Measurements from ENCODE around the gene GADL1.

The GADL1 gene, protein sequence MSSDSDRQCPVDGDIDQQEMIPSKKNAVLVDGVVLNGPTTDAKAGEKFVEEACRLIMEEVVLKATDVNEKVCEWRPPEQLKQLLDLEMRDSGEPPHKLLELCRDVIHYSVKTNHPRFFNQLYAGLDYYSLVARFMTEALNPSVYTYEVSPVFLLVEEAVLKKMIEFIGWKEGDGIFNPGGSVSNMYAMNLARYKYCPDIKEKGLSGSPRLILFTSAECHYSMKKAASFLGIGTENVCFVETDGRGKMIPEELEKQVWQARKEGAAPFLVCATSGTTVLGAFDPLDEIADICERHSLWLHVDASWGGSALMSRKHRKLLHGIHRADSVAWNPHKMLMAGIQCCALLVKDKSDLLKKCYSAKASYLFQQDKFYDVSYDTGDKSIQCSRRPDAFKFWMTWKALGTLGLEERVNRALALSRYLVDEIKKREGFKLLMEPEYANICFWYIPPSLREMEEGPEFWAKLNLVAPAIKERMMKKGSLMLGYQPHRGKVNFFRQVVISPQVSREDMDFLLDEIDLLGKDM

DNA sequence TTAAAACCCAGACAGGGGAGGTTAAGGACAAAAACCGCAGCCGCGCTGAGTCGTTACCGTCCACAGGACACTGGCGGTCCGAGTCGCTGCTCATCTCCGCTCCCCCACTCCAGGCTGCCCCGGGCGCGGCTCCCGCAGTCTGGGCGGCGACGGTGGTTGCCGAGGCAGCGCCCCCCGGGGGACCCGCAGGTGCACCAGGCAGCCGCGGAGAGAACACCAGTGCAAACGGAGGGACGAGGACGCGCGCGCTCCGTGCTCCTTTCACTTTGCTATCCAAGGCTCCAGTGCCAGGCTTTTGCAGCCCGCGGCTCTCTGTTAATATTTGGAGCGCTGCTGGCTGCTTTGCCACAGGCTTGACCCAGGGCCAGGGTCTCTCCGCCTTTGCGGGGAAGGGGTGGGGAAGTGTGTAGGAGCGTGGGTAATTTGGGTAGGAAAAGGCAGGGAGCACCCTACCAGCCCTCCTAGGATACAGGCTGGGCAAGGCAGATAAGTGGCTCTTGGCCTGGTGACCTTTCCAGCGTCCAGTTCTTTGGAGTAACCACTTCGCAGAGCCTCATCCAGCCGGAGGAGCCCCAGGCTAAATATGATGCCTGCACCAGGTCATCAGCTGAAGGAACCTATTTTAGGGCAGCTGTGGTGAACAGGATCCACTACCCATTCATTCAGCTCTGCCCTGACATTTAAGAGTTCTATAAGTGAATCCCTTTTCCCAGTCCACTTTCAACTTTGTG, at the start of gene GADL1:
GADL1 (minus strand) TSS at position 141 of the 731 bp plus-strand sequence; CDS start at position 94, 47 bp downstream.
- peak; percentile 28 for DNase-seq (ENCODE audit: low read depth)

- no peak for DNase-seq (ENCODE audit: low read depth)
Observed at GRCh38 chr3:30944124-30944523, 49.7 kb upstream of the GADL1 start.

DNA sequence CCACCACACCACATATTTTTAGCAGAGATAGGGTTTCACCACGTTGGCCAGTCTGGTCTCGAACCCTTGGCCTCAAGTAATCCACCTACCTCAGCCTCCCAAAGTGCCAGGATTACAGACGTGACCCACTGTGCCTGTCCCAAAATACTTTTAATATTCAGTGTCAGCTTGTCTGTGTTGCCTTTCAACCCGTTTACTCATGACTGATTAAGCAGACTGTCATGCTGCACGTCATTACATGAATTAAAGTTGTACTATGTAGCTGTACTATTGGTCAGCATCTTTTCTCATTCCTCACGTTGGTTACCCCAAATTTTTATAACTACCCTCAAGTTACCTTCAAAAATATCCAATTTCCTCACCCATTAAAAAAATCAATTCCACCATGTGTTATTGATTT, 48.7 kb upstream of the GADL1 start:
- no peak for DNase-seq (ENCODE audit: low read depth)

DNA sequence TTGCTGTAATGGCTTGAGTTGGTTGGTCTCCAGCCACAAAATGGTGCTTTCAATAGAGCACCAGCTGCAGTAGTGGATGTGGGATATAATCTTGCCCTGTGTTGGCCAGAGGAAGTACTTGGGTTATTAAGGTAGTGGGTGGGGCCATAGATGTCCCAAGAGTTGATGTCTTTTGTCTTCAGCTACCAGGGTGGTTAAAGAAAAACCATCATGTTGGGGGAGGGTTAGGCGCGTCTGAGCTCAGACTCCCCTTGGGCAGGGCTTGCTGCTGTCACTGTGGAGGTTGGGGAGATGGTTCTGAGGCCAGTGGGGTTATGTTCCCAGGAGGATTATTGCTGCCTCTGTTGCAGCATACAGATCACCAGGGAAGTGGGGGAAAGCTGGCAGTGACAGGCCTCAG, 46.9 kb upstream of the GADL1 start:
- no peak for DNase-seq (ENCODE audit: low read depth)

GRCh38 chr3:30940740-30941139, 46.3 kb upstream of the GADL1 start:
- no peak for DNase-seq (ENCODE audit: low read depth)

DNA sequence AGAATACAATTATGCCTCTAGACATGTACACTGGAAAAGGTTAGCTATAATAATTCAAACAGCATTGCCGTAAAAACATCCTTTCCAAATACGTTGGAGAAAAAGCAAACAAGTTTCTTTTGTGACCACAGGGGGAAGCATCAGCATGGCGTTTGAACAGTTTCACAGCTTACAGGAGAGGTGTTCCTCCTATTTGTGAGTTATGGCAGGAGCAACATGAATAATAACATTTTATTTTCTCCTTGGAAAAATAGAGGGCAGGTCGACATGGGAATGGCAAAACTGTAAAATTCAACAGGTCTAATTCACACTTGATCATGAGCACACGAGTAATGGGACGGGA, 39.7 kb upstream of the GADL1 start:
- peak; percentile 55 for DNase-seq (ENCODE audit: low read depth)

DNA sequence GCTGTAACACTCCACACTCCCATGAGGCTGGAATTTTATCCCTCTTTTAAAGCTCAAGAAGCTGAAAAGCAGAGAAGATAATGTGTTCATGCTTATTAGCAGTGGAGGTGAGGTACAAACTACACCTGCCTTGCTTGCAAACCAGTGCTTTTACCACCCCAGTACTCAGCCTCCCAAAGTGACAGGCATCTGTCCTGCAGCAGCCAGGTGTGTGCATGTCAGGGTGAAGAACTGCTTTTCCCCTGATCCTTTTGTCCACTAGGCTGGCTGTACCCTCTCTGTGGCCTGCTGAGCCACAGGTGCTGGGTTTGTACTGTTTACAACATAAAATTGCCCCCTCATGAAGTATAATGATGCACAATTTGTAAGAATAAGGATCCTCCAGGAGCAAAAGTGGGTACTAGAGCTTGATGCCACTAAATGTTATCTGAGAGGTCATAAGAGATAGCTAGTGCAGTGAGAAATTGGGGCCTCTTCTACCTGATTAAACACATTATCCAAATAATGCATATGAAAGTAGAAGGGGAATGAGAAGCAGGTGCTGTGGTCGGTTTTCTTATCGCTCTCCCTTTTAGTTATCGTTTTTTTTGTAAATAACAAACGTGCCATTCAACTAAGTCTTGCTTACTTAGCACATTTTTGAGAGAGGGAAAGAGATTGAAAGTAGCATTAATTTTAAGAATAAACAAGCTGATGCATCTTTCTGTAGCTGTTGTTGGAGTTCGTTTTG, 39.2 kb upstream of the GADL1 start:
- DNase-seq (ENCODE audit: low read depth) = no peak

DNA sequence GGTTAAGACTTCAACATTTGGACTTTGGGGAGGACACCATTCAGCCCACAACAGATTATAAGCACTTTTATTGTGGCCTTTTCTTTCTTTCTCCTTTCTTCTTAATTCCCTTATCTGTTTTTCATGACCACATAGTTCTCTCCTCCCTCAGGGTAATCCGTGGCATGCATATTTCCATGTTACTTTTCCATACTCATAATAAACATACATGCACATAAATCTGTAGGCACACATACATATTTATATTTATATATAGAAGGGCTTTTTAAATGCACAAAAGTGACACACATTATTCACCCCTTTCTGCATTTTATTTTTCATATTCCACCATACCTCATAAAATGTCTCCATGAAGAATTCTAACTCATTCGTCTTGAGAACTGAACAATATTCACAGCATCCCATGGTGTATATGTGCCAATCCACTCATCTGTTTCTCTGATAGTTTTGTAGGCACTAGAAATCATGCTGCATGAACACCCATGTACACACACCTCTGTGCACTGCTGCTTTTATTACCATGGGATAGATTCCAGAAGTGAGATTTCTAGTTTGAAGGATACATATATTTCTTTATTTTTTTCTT, 38.1 kb upstream of the GADL1 start:
- no peak for DNase-seq (ENCODE audit: low read depth)

DNA sequence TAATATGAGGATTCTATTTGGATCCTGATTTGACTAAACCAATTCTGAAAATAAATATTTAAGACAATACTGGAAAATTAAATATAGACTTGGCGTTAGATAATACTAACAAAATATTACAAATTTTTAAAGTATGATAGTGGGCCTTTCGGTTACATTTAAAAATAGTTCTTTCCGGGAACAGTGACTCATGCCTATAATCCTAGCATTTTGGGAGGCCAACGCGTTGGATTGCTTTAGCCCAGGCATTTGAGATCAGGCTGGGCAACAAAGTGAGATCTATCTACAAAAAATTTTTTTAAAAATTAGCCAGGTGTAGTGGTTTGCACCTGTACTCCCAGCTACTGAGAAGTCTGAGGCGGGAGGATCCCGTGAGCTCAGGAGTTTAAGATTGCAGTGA, 30.3 kb upstream of the GADL1 start:
- DNase-seq (ENCODE audit: low read depth) = peak; percentile 37

- no peak for DNase-seq (ENCODE audit: low read depth)
Observed at GRCh38 chr3:30919564-30919963, 25.1 kb upstream of the GADL1 start.

DNA sequence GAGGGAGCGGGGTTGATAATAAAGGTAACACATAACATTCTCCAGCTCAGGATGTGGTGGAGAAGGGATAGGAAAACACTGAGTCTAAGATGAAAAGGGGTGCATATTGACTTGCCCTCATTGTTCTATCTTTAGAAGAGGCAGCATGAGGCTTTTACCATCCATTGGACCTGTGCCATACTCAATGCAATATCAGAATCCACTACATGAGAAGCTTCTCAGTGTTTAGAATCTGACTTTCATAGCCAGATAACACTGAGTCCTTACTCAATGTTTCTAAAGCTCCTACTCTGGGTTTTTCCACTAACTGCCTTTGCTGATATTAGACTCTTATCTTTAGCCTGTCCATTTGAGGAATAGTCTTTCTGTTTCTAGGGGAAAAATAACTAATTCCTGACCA, 24.3 kb upstream of the GADL1 start:
- DNase-seq (ENCODE audit: low read depth) = no peak

GRCh38 chr3:30915782-30916181, 21.3 kb upstream of the GADL1 start:
- DNase-seq (ENCODE audit: low read depth) = no peak

GRCh38 chr3:30914696-30915095, 20.2 kb upstream of the GADL1 start:
- DNase-seq (ENCODE audit: low read depth) = no peak

DNA sequence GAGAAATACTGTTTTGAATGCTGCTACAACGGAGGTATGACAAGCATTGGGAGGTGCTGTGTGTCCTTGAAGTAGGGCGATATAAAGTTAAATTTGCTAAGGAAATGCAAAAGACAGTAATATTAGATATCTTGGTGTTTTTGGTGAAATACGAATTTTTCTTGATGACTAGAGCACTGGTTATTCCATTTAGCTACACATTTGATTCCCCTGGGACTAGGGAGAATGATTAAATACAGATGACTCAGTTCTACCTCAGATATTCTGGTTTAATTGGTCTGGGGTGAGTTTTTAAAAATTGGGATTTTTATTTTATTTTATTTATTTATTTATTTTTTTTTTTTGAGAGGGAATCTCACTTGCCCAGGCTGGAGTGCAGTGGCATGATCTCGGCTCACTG, 18.7 kb upstream of the GADL1 start:
- DNase-seq (ENCODE audit: low read depth) = no peak

DNA sequence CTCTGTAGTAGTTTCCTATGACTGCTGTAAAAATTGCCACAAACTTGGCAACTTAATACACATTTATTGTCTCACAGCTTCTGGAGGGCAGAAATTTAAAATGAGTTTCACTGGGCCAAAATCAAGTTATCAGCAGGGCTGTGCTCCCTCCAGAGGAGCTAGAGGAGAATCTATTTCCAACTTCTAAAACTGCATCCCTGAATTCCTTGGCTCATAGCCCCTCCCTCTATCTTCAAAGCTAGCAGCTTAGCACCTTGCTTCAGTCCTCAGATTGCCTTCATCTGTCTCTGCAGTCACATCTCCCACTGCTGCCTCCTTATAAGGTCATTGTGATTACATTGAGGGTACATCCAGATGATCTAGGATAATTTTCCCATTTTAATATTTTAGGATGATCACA, 17.8 kb upstream of the GADL1 start:
- DNase-seq (ENCODE audit: low read depth) = no peak

- no peak for DNase-seq (ENCODE audit: low read depth)
Observed at GRCh38 chr3:30908456-30909037, 14.1 kb upstream of the GADL1 start.

DNA sequence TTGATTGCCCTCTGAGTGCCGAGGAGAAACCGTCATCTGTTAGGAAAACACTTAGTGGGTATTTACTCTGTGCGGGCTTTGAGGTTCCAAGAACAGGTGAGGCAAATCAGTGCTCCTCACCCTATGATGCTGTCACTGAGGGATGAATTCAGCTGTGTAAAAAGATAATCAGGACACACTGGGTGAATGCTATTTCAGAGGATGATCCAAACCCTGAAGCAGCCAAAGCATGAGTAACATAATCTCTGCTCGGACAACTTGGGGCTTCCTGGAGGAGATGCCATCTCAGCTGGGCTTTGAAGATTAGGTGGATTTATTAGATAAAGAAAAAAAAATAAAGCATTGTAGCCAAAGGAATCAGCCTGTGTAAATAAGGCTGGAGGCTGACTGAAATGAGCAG, 10.5 kb upstream of the GADL1 start:
- no peak for DNase-seq (ENCODE audit: low read depth)

DNA sequence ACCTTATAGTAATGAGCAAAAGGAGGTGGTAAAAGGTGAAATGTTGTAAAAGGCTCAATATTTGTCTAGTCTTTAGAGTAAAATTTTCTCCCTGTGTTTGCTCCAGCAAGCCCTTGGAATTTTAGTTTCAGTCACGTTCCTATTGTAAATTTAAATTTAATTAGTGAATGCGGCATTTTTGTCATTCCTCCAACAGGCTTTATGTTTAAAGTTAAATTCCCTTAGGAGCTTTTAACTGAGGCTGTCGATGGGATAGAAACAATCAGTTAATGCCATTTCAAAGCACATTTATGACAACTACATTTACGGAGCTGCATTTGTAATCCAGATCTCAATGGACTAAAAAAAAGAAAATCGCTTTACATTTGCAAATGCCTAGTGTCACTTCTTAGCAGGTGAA, 868 bp upstream of the GADL1 start:
- no peak for DNase-seq (ENCODE audit: low read depth)

GRCh38 chr3:30893678-30894325, 659 bp downstream of the GADL1 start:
- DNase-seq (ENCODE audit: low read depth) = no peak

- DNase-seq (ENCODE audit: low read depth) = no peak
Observed at GRCh38 chr3:30890907-30891306, 3.6 kb downstream of the GADL1 start.

- no peak for DNase-seq (ENCODE audit: low read depth)
Observed at GRCh38 chr3:30886888-30887287, 7.6 kb downstream of the GADL1 start.

All from fibroblast of gingiva (primary cell).